ENCODE results near the gene TBC1D5. TPM values are rescaled to one million over a fixed set of nuclear protein-coding genes. Genes with fewer than 3 reads are reported as not detected.
"Not testable (repeated sequence)": the region's sequence is repeated elsewhere in the genome, so short reads cannot be mapped to it uniquely, and the experiment has no call there.

TBC1D5 gene
- total RNA-seq, 3 donors from 2014 or later = 33.1 to 56.1 (median 44.1) TPM

- no peak for ATAC-seq
- no peak for TF ChIP-seq CTCF (IDR thresholded peaks at IDR 0.05)
These were observed 71.7 kb downstream of the TBC1D5 start for GRCh38 chr3:17670749-17671148.

GRCh38 chr3:17664923-17665322 is 77.5 kb downstream of the TBC1D5 start:
- Histone ChIP-seq H3K36me3 (ENCODE audit: low read depth) (no peaks in the 10 kb centered on the region), H3K4me3 (no peak overlapping the region), H3K9me3 (no peaks in the 10 kb centered on the region), H3K4me1 (ENCODE audit: low read depth) (no peaks in the 10 kb centered on the region)
- ATAC-seq = no peak
- no peak for DNase-seq
- no peak for TF ChIP-seq CTCF (IDR thresholded peaks at IDR 0.05)
- intact Hi-C loops (cut with DNase I, micrococcal nuclease) = no loop called here

More at GRCh38 chr3:17670749-17671148, 71.7 kb downstream of the TBC1D5 start:
- intact Hi-C loops (cut with DNase I, micrococcal nuclease) = no loop called here
- no peak for DNase-seq
- H3K36me3 ChIP-seq (ENCODE audit: low read depth) = no peaks in the 10 kb centered on the region
- H3K9me3 ChIP-seq = no peaks in the 10 kb centered on the region
- no peaks in the 10 kb centered on the region for H3K4me1 ChIP-seq (ENCODE audit: low read depth)
- no peak overlapping the region for H3K4me3 ChIP-seq

- no peak for TF ChIP-seq CTCF (IDR thresholded peaks at IDR 0.05)
- DNase-seq (no peak), ATAC-seq (no peak)
- H3K9me3 ChIP-seq = no peaks in the 10 kb centered on the region
- no peaks in the 10 kb centered on the region for H3K36me3 ChIP-seq (ENCODE audit: low read depth)
- H3K4me1 ChIP-seq (ENCODE audit: low read depth) = no peaks in the 10 kb centered on the region
- no peak overlapping the region for H3K4me3 ChIP-seq
- intact Hi-C loops (cut with DNase I, micrococcal nuclease) = no loop called here
These were observed 86.2 kb downstream of the TBC1D5 start for GRCh38 chr3:17656264-17656663.

- no peak for ATAC-seq
- H3K36me3 ChIP-seq (ENCODE audit: low read depth) = no peaks in the 10 kb centered on the region
- no peaks in the 10 kb centered on the region for H3K9me3 ChIP-seq
- H3K4me1 ChIP-seq (ENCODE audit: low read depth) = no peaks in the 10 kb centered on the region
- TF ChIP-seq CTCF (IDR thresholded peaks at IDR 0.05) = no peak
- intact Hi-C loops (cut with DNase I, micrococcal nuclease) = no loop called here
- no peak overlapping the region for H3K4me3 ChIP-seq
- DNase-seq = no peak
These were observed 86.7 kb downstream of the TBC1D5 start for GRCh38 chr3:17655743-17656142.

- not testable (repeated sequence) for H3K4me3 ChIP-seq; H3K4me1 ChIP-seq (ENCODE audit: low read depth); DNase-seq; H3K36me3 ChIP-seq (ENCODE audit: low read depth); ATAC-seq; H3K9me3 ChIP-seq
- intact Hi-C loops (cut with DNase I, micrococcal nuclease) = loop anchor here in 1 of 2 donors (10.0 kb wide), 2 partner anchors 95 to 185 kb away; partner anchors contain the start of gene TBC1D5
These were observed 92.7 kb downstream of the TBC1D5 start for GRCh38 chr3:17649748-17650147.

GRCh38 chr3:17648630-17649355 is 93.6 kb downstream of the TBC1D5 start:
- intact Hi-C loops (cut with DNase I, micrococcal nuclease) = loop anchor here in 1 of 2 donors (10.0 kb wide), 2 partner anchors 96 to 186 kb away; partner anchors contain the start of gene TBC1D5
- not testable (repeated sequence) for DNase-seq

More at GRCh38 chr3:17648630-17649355, 93.6 kb downstream of the TBC1D5 start:
- H3K9me3 ChIP-seq; H3K4me3 ChIP-seq; ATAC-seq; H3K36me3 ChIP-seq (ENCODE audit: low read depth); H3K4me1 ChIP-seq (ENCODE audit: low read depth): not testable (repeated sequence)

Measured in mucosa of descending colon (tissue), 3 donors.